GM18498 (cell line): ENCODE measurements around the gene SCLY.
"Not testable (repeated sequence)": the region's sequence is repeated elsewhere in the genome, so short reads cannot be mapped to it uniquely, and the experiment has no call there.

Experiments used
- ATAC-seq: cut with Tn5 transposase; IDR thresholded peaks from one replicate; pipeline ENCODE4 v1.9.1; 2021; ENCODE audit warnings: mild to moderate bottlenecking, moderate library complexity; ENCODE audit not compliant: unreplicated experiment

The SCLY gene

DNA sequence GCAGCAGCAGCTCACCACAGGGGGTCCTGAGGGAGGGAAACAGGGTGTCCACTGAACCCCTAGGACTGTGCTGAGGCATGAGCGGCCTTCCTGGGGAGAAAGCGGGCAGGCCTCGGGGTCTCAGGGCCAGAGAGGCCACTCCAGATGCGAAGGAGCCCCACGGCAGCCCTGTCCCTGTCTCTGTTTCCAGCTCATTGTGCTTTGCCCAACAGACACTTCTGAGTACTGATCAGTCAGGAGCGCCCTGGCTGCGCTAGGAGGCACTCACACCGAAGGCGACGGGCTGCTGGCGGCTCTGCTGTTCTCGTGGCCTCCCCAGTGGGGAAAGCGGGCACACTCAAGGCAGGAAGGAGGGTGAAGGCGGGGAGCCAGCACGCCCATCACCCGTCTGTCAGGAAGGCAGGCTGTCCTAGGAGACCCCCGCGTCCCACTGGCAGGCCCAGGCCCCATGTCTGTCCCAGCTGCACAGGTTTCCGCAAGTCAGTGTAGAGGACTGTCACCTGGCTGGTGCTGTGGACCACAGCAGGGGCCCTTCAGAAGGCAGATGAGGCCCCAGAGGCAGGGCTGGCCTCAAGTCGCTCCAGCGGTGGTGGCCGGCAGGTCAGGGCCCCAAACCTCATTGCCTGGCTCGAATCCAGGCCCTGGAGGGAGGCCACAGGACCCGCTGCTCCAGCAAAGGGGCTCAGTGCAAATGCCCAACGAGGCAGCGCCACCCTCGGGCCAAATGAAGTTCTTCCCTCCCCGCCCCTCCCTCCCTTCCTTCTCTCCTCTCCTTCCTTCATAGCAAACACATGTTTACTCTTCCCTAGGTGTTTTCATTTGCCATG, 46.1 kb downstream of the SCLY start:
- peak; percentile 8 for ATAC-seq

DNA sequence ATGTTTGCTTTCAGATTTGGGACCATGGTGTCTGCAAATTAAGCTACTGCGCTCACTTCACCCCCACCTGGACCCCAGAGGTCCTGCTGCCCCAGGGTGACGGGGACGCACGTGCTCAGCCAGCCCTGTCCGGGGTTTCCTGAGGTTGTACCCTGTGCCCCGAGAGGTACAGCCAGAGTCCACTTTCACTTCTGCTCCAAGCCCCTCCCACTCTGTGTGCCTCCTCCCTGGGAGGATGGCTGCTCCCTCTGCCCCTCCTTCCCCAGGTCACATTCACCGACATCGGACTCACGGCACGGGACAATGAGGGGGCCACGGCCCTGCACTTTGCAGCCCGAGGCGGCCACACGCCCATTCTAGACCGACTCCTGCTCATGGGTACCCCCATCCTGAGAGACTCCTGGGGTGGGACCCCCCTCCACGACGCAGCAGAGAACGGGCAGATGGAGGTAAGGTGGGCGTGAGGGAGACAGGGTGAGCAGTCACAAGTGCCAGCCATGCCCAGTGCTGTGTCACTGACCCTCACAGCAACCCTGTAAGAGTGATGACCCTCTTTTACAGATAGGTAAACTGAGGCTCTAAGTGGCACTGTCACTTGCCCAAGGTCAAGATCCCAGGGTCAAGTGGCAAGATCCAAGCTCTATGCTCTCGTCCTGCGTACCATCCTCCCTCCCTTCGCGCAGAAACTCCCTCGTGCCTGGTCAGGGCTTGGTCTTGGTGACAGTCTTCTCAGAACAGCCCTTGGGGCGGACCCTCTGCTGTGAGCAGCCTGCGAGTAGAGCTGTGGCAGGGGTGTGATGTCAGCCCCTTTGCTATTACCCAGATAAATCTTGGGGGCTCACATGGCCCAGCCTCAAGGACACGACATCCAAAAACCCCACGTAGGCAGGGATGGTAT, 47.0 kb downstream of the SCLY start:
- ATAC-seq = peak; percentile 64

DNA sequence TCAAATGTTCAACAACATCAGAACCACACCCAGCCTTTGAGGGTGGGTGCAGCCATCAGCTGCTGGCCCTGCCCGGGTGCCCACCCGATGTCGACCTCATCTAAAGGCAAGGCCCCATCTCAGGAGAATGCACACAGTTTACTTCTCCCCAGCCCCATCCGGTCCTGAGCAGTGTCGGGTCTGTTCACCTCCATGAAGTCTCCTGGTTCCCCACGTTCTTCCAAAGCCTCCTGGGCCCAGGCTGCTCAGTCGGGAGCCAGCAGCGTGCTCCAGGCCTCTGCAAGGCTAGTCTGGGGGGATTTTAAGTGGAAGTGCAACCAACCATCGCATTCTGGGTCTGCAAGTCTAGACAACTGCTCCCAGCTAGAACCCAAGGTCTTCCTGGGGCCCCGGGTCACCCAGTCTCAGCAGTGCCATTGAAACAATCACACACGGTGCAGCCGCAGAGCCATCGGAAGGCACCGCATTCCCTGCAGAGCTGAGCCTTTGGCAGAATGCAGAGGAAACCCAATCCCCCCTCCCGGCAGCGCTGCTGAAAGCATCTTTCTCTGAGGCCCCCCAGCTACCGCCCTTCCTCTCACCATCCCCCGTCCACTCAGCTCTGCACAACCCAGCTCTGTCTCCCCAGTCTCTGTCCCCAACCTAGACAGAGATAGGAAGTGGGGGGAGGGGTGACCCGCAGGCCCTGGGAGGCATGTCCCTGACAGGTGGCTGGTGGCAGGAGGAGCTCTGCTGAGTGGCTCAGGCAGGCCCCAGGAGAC, 47.8 kb downstream of the SCLY start:
- ATAC-seq = peak; percentile 73

DNA sequence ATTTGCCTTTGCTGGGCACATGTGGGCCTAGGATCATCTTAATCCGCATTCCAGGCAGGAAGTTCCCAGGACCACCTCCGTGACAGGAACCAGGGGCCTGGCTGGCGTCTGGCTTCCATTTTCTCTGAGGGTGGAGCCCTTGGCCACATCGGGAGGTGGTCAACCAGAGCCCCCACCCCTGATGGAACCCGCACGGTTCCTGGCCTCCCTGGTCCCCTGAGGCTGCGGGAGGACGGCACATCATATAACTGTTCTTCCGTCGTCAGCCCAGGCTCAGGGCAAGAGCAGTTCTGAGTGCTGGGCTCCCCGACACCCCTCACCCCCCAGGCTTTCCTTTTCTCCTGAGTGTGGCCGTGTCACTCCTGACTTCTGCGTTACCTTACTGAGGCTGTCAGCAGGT, 52.8 kb downstream of the SCLY start:
- no peak for ATAC-seq

DNA sequence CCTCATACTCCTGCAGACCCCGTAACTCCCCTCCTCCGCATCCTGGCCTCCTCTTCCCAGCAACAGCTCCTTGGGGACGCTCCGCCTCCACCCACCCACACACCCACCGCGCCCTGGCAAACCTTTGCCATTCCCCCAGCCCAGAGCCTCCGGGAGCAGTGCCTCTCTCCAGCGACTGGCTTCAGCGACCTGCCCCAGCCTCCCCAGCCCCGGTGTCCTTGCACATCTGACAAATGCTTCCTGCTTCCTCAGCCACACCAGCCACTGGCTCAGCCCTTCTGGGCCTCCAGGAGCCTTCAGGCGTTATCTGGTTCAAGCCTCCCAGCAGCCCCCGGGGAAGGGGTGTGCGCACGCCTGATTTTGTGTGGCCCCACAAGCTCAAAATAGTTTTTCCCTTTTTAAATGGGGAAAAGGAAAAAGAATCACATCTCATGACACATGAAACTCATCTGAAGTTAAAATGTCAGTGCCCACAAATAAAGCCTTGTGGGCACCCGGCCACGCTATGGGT, 53.6 kb downstream of the SCLY start:
- no peak for ATAC-seq

DNA sequence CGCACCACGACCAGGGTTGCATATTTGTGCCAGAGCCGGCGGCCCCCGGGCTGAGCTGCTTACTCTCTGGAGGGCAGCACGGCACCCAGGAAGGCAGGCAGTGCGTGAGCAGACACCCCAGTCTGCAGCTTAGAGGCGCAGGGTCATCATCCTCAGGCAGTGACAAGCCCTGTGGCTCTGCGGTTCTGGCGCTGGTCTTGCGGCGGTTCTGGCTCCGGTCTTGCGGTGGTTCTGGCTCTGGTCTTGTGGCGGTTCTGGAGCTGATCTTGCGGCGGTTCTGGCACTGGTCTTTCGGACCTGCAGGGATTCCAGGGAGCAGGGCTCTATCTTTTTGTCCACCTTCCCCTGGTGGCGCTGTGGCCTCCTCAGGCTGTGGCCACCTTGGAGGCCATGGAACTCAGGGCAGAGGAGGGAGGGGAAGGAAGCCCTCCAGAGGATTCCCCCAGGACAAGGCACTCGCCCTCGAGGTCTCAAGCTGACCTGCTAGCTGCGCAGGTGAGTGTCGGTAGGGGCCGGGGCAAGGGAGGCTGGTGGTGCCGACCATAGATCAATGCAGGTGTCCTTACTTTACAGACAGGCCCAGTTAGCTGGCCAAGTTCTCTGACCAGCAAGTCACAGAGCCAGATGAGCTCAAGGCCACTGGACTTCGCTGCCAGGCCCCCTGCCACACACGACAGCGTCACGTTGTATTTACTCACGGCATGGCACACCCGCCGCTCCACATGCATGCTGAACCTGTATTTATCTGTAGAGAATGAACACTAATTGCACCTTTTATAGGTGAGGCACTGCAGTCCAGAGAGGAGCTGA, 54.3 kb downstream of the SCLY start:
- ATAC-seq = no peak

DNA sequence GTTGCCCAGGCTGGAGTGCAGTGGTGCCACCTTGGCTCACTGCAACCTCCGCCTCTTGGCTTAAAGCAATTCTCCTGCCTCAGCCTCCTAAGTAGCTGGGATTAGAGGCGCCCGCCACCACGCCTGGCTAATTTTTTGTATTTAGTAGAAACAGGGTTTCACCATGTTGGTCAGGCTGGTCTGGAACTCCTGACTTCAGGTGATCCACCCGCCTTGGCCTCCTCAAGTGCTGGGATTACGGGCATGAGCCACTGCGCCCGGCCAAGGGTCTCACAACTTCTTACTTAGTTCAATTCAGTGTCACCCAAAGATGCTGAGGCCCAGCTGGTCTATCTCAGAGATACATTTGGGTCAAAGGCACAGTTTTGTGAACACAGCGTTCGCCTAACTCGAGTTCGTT, 54.9 kb downstream of the SCLY start:
- ATAC-seq = not testable (repeated sequence)

DNA sequence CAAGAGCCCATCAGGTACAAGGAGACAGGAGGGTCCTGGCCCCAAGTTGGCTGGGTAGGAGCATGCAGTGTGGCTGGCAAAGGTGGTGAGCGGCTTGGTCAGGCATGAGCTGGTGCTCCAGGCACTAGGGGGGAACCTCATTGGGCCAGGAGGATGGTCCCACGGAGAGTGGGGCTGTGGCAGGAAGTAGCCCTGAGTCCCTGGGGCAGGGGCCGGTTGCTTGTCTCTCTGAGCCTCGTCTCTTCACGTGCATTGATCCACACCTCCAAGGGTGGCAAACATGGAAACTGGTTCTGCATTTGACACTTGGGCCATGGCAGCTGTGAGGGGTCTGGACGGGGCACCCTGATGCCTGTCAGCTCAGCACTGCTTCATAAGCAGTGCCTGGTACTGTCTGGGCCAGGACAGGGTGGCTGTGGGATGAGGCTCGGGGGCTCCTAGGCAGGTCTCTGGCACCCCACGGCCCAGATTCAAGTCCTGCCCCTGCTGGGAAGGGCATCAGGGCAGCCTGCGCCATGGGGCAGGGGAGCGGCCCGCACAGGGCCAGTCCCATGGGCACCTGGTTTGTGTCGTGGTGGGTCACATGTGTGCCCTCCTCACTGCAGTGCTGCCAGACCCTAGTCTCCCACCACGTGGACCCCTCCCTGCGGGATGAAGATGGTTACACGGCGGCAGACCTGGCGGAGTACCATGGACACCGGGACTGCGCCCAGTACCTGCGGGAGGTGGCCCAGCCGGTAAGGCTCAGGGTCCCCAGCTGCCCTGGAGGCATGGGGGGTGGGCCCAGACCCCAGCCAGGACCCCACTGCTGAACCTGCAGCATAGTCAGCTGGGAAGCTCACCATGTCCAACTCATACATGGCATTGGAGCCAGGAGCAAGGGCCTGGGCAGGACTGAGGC, 55.7 kb downstream of the SCLY start:
- no peak for ATAC-seq

DNA sequence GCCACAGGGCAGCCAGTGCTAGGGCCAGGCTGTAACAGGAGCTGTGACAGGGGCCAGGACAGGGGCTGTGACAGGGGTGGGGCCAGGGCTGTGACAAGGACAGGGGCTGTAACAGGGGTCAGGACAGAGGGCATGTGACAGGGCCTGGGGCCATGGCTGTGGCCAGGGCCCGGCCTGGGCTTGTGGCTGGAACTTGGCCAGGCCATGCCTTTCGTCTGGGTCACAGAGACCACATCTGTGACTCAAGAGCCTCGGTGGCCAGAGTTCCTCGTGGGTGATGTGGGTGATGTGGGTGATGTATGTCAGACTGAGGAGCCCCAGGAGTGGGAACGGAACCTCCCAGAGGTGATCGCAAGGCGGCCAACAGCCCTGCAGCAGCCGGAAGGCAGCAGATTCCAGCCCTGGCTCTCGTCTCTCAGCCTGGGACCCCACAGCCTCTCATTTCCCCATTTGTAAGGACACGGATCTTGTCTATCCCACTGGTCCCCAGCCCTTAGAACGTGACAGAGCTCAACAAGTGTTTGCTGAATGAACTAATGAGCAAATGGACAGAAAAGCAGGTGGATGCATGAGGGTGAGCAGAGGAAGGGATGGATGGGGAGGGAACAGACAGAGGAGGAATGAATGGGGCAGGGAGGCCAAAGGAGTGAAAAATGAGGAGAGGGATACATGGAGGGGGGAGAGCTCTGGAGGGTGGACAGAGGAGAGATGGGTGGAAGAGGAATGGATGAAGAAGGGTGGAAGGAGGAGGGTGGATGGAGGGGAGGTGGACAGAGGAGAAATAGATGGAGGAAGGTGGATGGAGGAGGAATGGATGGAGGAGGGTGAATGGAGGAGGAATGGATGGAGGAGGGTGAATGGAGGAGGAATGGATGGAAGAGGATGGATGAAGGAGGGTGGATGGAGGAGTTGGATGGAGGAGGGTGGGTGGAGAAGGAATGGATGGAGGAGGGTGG, 56.7 kb downstream of the SCLY start:
- ATAC-seq = no peak

DNA sequence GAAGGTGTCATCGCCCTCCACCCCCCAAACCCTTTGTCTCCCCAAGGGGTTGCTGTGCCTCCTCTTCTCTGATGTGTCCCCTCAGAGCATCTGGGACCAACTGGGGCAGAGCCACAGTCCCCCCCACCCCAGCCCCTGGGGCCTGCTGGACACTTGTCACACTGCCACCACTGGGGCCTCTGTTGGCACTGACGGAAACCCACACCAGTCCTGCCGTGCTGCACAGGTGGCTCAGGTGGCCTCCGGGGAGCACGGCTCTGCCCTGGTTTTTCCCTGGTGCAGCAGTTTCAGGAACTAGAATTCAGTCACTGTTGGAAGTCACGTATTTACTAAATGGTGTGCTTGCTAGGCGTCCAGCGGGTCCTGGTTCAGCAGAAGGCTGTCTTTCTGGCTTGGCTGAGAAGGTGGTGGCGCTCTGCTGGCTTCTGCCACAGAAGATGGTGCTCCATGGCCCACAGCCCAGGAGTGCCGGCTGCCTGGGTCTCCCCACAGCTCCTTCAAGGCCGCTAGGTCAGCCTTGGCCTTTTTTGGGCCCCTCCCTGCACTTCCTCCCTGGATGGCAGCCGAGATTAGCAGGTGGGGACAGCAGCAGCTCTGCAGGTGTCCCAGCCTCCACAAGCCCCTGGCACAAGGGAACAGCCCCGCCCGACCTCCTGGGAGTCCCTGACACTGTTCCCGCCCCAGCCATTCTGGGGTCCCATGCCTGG, 59.1 kb downstream of the SCLY start:
- no peak for ATAC-seq

DNA sequence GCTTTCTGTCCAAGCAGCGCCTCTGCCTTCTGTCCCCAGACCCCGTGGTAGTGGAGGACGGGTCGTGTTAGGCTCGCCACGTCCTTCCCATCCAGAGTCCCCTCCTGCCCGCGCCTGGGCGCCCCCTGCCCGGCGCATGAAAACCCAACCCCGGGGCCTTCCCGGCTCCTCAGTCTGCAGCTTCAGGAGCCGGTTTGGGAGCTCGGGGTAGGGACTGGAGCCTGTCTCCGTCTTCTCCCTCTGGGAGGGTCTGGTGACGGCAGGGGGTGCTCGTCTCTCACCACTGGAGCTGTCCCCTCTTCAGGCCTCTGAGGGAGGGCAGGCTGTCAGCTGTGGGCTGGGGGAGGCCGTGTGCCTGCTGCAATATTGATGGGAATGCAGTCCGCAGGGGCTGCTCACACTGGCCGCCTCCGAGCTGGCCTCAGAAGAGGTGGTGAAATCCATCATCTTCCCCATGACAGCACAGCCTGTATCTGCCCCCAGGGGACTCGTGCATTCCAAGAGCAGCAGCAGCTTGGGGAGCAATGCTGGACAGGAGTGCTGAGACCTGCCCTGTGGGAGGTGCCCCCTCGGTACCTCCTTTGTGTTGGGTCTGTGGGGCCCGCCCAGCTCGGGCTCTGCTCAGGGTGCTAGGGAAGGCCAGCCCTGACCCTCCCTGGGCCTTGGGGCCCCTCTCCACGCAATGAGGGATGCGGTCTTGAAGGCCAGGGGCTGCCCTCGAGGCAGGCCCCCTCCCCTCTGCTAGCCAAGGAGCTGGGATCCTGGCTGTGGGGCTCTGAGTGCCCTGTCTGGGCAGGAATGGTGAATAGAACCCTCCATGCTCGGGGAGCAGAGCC, 59.9 kb downstream of the SCLY start:
- no peak for ATAC-seq

DNA sequence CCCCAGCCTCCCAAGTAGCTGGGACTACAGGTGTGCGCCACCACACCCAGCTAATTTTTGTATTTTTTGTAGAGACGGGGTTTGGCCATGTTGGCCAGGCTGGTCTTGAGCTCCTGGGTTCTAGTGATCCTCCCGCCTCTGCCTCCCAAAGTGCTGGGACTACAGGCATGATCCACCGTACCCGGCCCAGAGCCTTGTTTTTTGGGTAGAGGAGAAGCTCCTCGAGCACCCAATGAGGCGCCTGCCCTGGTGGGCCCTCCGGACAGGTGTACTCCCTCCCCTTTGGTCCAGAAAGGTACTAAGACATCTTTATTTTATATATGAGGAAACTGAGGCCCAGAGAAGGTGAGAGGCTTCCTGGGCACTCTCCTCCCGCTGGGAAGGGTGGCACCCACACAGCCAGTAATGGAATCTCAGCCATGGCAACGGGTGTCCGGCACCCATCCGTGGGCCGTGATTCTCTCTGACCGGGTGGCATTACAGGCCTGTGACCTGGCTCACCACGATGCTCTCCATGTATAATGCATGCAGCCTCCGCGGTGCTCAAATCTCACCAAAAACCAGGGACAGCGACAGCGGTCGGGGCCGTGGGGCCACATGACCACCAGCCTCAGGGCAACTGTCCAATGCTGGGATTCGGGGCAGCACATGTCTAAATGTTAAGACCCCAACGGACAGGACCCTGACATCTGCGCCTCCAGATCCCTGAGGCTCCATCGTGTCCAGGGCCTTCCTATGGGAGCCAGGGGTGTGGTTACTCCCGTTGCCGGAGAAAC, 60.9 kb downstream of the SCLY start:
- no peak for ATAC-seq

DNA sequence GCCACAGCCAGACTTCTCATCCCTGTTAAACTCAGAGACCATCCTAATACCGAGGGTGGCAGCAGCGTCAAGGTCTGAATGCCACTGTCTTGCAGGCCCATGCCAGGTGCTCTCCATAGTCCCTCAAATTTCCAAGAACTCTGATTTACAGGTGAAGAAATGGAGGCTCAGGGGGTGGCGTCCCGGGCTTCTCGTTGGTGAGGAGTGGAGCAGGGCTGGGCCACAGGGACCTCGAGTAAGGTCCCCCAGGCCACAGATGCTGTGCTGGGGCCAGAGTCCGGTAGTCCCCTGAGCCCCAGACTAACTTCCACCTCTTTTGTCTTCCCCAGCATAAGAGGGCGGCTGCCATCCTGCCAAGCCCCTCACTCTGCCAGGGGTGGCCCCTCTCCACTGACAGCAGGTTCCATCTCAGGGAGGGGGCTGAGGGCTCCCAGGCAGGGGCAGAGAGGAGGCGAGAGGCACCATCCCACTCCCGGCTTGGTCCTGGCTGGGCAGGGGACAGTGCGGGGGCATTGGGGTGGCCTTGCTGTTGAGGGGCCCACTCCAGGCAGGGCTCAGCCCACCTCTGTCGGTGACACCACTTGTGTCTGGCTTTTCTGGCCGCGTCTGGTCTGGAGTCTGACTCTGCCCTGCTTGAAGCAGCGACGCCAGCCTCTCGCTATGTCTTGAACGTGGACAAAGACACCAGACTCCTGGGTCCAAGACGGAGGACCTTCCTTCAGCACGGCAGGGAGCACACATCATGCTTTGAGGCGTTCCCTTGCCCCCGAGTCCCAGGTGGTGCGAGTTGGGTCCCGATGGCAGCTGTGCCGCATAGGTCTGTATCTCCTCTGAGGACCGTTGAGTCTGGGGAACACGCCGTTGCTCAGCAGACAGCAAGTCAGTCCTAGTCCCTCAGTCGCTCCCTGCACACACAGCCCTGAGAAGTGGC, 61.8 kb downstream of the SCLY start:
- ATAC-seq = no peak

DNA sequence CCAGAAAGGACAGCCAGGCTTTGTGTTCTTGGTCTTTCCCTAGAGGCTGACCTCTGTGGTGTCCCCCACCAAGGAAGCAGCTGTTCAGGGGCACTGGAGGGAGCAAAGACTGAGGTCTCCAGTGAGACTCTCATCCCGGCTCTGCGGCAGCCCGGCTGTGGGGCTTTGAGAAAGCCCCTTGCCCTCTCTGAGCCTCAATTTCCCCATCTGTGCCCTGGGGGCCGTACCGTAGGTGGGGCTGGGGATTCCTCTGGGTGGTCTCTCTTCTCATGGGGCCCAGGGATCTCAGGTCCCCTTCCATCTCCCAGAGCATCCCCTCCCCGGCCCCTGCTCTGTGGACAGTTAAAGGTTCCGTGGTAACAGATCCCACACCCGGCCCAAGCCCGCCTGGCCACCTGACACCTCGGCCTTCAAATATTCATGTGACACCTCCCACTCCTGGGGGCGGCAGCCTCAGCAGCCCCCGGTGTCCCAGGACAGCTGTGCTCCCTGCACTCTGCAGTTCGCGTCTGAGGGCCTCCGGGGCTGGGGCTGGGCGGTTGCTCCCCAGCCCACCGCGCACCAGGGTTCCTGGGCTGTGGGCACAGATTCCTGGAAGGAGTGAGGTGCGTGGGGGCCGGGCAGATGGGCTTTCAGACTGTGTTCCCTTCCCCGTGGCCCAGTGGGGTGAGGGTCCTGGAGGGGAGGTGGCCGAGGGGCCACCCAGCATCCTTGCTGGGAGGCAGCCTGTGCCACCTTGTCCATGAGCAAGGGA, 62.6 kb downstream of the SCLY start:
- ATAC-seq = no peak
